Measurements from ENCODE around the gene XPNPEP1.

XPNPEP1 gene

GRCh38 chr10:109959259-109960145 lies 36.2 kb upstream of the XPNPEP1 start:
- TF ChIP-seq GATA2 (IDR thresholded peaks at IDR 0.05; ENCODE audit: low read depth, low read length) (no peak), GATA3 (IDR thresholded peaks at IDR 0.05; ENCODE audit: low read depth, low read length) (no peak)

GRCh38 chr10:109958059-109958458 lies 34.7 kb upstream of the XPNPEP1 start:
- TF ChIP-seq GATA3 (IDR thresholded peaks at IDR 0.05; ENCODE audit: low read depth, low read length), result no peak
- TF ChIP-seq GATA2 (IDR thresholded peaks at IDR 0.05; ENCODE audit: low read depth, low read length), result no peak

GRCh38 chr10:109957092-109957797 lies 33.9 kb upstream of the XPNPEP1 start:
- no peak for TF ChIP-seq GATA2 (IDR thresholded peaks at IDR 0.05; ENCODE audit: low read depth, low read length)
- no peak for TF ChIP-seq GATA3 (IDR thresholded peaks at IDR 0.05; ENCODE audit: low read depth, low read length)

GRCh38 chr10:109956454-109957091 lies 33.3 kb upstream of the XPNPEP1 start:
- no peak for TF ChIP-seq GATA2 (IDR thresholded peaks at IDR 0.05; ENCODE audit: low read depth, low read length)
- no peak for TF ChIP-seq GATA3 (IDR thresholded peaks at IDR 0.05; ENCODE audit: low read depth, low read length)

- TF ChIP-seq GATA3 (IDR thresholded peaks at IDR 0.05; ENCODE audit: low read depth, low read length) (no peak), GATA2 (IDR thresholded peaks at IDR 0.05; ENCODE audit: low read depth, low read length) (no peak)
These were observed 30.5 kb upstream of the XPNPEP1 start for GRCh38 chr10:109953766-109954165.

GRCh38 chr10:109952526-109952925 lies 29.2 kb upstream of the XPNPEP1 start:
- no peak for TF ChIP-seq GATA3 (IDR thresholded peaks at IDR 0.05; ENCODE audit: low read depth, low read length)
- no peak for TF ChIP-seq GATA2 (IDR thresholded peaks at IDR 0.05; ENCODE audit: low read depth, low read length)

GRCh38 chr10:109947111-109947920 lies 24.0 kb upstream of the XPNPEP1 start:
- TF ChIP-seq GATA2 (IDR thresholded peaks at IDR 0.05; ENCODE audit: low read depth, low read length) (no peak), GATA3 (IDR thresholded peaks at IDR 0.05; ENCODE audit: low read depth, low read length) (no peak)

- TF ChIP-seq GATA2 (IDR thresholded peaks at IDR 0.05; ENCODE audit: low read depth, low read length), result no peak
- no peak for TF ChIP-seq GATA3 (IDR thresholded peaks at IDR 0.05; ENCODE audit: low read depth, low read length)
These were observed 23.4 kb upstream of the XPNPEP1 start for GRCh38 chr10:109946680-109947079.

GRCh38 chr10:109945473-109946177 lies 22.3 kb upstream of the XPNPEP1 start:
- TF ChIP-seq GATA2 (IDR thresholded peaks at IDR 0.05; ENCODE audit: low read depth, low read length) (no peak), GATA3 (IDR thresholded peaks at IDR 0.05; ENCODE audit: low read depth, low read length) (no peak)

GRCh38 chr10:109944613-109945012 lies 21.3 kb upstream of the XPNPEP1 start:
- no peak for TF ChIP-seq GATA3 (IDR thresholded peaks at IDR 0.05; ENCODE audit: low read depth, low read length)
- no peak for TF ChIP-seq GATA2 (IDR thresholded peaks at IDR 0.05; ENCODE audit: low read depth, low read length)

- TF ChIP-seq GATA2 (IDR thresholded peaks at IDR 0.05; ENCODE audit: low read depth, low read length) (no peak), GATA3 (IDR thresholded peaks at IDR 0.05; ENCODE audit: low read depth, low read length) (no peak)
These were observed 18.0 kb upstream of the XPNPEP1 start for GRCh38 chr10:109941236-109941862.

GRCh38 chr10:109940553-109940952 lies 17.2 kb upstream of the XPNPEP1 start:
- TF ChIP-seq GATA3 (IDR thresholded peaks at IDR 0.05; ENCODE audit: low read depth, low read length), result no peak
- no peak for TF ChIP-seq GATA2 (IDR thresholded peaks at IDR 0.05; ENCODE audit: low read depth, low read length)

- TF ChIP-seq GATA3 (IDR thresholded peaks at IDR 0.05; ENCODE audit: low read depth, low read length) (no peak), GATA2 (IDR thresholded peaks at IDR 0.05; ENCODE audit: low read depth, low read length) (no peak)
These were observed 16.8 kb upstream of the XPNPEP1 start for GRCh38 chr10:109940117-109940516.
